Measurements from ENCODE around the gene APOF. TPM values are rescaled to one million over a fixed set of nuclear protein-coding genes. Genes with fewer than 3 reads are reported as not detected.

APOF gene
- total and polyA plus RNA-seq, 2 experiments from 2014 or later, result not detected

- TF ChIP-seq STAT1 (IDR thresholded peaks at IDR 0.05; ENCODE audit: unreplicated experiment), result no peak
- TF ChIP-seq CTCF (conservative IDR thresholded peaks at IDR 0.05; ENCODE audit: low read depth in 2 of 2), result no peak
- no peak for TF ChIP-seq EZH2 (IDR thresholded peaks at IDR 0.05; ENCODE audit: low read depth, unreplicated experiment)
- no peak for TF ChIP-seq ETS1 (IDR thresholded peaks at IDR 0.05)
Observed at GRCh38 chr12:56398324-56398723, 35.7 kb upstream of the APOF start (continued).

- Mint-ChIP-seq H3K27me3 (ENCODE audit: insufficient read depth, low read depth, poor library complexity) (peaks cover 2% of the 10 kb centered on the region), H3K36me3 (ENCODE audit: low read depth) (no peaks in the 10 kb centered on the region), H3K9me3 (peaks cover 6% of the 10 kb centered on the region; the same call in 2 of the 3 replicates), H3K27ac (no peak overlapping the region), H3K4me3 (no peak overlapping the region), H3K4me1 (peaks cover 2% of the 10 kb centered on the region; the same call in 2 of the 3 replicates)
- DNase-seq (ENCODE audit: low spot score), result no peak
- Histone ChIP-seq H3K9me2 (ENCODE audit: insufficient read depth) (peaks cover 2% of the 10 kb centered on the region; the same call in 1 of the 2 replicates), H4K20me1 (replicated peaks; ENCODE audit: insufficient read depth) (no peaks in the 10 kb centered on the region), H3K79me2 (replicated peaks; ENCODE audit: insufficient read depth) (no peaks in the 10 kb centered on the region), H3K4me3 (no peak overlapping the region), H3K4me2 (no peak overlapping the region), H3K27ac (ENCODE audit: low read depth) (no peak overlapping the region), H3K4me1 (ENCODE audit: insufficient read depth) (0 out of 2 replicates have a peak, but pooled peaks cover 4% of the 10 kb centered on the region), H3K27me3 (ENCODE audit: insufficient read depth) (no peaks in the 10 kb centered on the region), H2AFZ (no peak overlapping the region), H3K36me3 (ENCODE audit: insufficient read depth) (no peaks in the 10 kb centered on the region), H3F3A (replicated peaks; ENCODE audit: low read depth) (no peaks in the 10 kb centered on the region)
- no peak for ATAC-seq
- TF ChIP-seq REST (IDR thresholded peaks at IDR 0.05; ENCODE audit: unreplicated experiment) (no peak), CREB1 (CRISPR knock-in tag; IDR thresholded peaks at IDR 0.05; ENCODE audit: low read depth) (no peak), POLR2AphosphoS5 (IDR thresholded peaks at IDR 0.05; ENCODE audit: low read depth) (no peak), ZNF331 (CRISPR knock-in tag; IDR thresholded peaks at IDR 0.05; ENCODE audit: low read depth) (no peak), NANOG (IDR thresholded peaks at IDR 0.05; ENCODE audit: borderline replicate concordance) (no peak), EZH2phosphoT487 (IDR thresholded peaks at IDR 0.05; ENCODE audit: unreplicated experiment) (no peak), ZNF114 (CRISPR knock-in tag; IDR thresholded peaks at IDR 0.05) (no peak), EZH2 (IDR thresholded peaks at IDR 0.05; ENCODE audit: low read depth, unreplicated experiment) (no peak), CTCF (conservative IDR thresholded peaks at IDR 0.05; ENCODE audit: low read depth in 2 of 2) (no peak)
Observed at GRCh38 chr12:56392331-56392730, 29.7 kb upstream of the APOF start.

Data from GM23338 (cell line).